ENCODE data around the gene NIPBL.

- TF ChIP-seq SPI1 (IDR thresholded peaks at IDR 0.05; ENCODE audit: low read depth, low read length): no peak
- TF ChIP-seq TAF1 (IDR thresholded peaks at IDR 0.05; ENCODE audit: low read depth, low read length): no peak
- no peak for TF ChIP-seq POLR2A (IDR thresholded peaks at IDR 0.05; ENCODE audit: low read depth, low read length)
These were observed 88.6 kb downstream of the NIPBL start for GRCh38 chr5:36965179-36965578.
